K562 (cell line): ENCODE measurements around the gene SLC12A9. TPM values are rescaled to one million over a fixed set of nuclear protein-coding genes. Genes with fewer than 3 reads are reported as not detected.
"Not testable (repeated sequence)": the region's sequence is repeated elsewhere in the genome, so short reads cannot be mapped to it uniquely, and the experiment has no call there.

ENCODE experiments used
- ATAC-seq: fragments of 200-7000 bp; cut with Tn5 transposase; 3 replicates; pipeline ENCODE4 v1.9.1; 2020; ENCODE audit warnings: moderate library complexity
- BruUV-seq: library from RNA; stranded (reverse); fragments of 400-500 nt; replicated peaks from 2 replicates; lab custom pipeline; 2021; lab: Mats Ljungman, UMichigan
- CTCF ChIA-PET: fragments of 300-600 bp; formaldehyde crosslinking; extraction: SDS; loops from one replicate; lab custom pipeline; 2021; ENCODE audit warnings: low intra/inter-chr PET ratio; lab: Yijun Ruan, JAX
- POLR2A ChIA-PET: fragments of 300-600, 350-650 bp; sonication (Branson Sonifier 250); formaldehyde crosslinking; extraction: SDS; loops from one replicate; lab custom pipeline; 2021; ENCODE audit warnings: antibody characterized with exemption, inconsistent platforms; lab: Yijun Ruan, JAX
- DNase-seq, 4 experiments: peaks; one replicate each; pipeline versions ENCODE4 v3.0.0 to v3.0.0-alpha.2; 2011 to 2018; ENCODE audit warnings: low spot score in 3 of 4, mixed read lengths in 3 of 4; ENCODE audit errors: extremely low read depth in 1 of 4
- FAIRE-seq: peaks from 2 replicates; lab custom pipeline; 2011; peaks lifted over from hg19 to GRCh38; lab: Jason Lieb, UNC
- H2AFZ ChIP-seq: 2 replicates; pipeline ENCODE4 v1.6.0; 2011; ENCODE audit warnings: low read depth, low read length, control low read depth, inconsistent platforms
- H3K27ac ChIP-seq: fragments of 200-600 bp; 3 replicates; pipeline ENCODE4 v1.8.0; 2011; ENCODE audit warnings: low read depth, mild to moderate bottlenecking, control low read depth, inconsistent platforms, low read length, moderate library complexity, mixed read lengths; ENCODE audit errors: extremely low read depth
- H3K27me3 ChIP-seq, 2 experiments: fragments of 300-600 bp in 1 of 2; 2 replicates in 1 of 2; 3 replicates in 1 of 2; pipeline versions ENCODE4 v1.6.0 to v1.8.0; 2011; ENCODE audit warnings: inconsistent platforms in 2 of 2, low read length in 2 of 2, mild to moderate bottlenecking in 1 of 2, mixed read lengths in 1 of 2, moderate library complexity in 1 of 2; ENCODE audit not compliant: control insufficient read depth in 2 of 2, insufficient read depth in 2 of 2
- H3K36me3 ChIP-seq: fragments of 300-600 bp; 3 replicates; pipeline ENCODE4 v1.8.0; 2011; ENCODE audit warnings: mild to moderate bottlenecking, low read length, inconsistent platforms; ENCODE audit not compliant: control insufficient read depth, insufficient read depth
- H3K4me1 ChIP-seq, 2 experiments: fragments of 200-600 bp in 1 of 2; replicated peaks in 1 of 2; 2 replicates in 1 of 2; 3 replicates in 1 of 2; pipeline versions ENCODE4 v1.5.1 to v1.8.0; 2011; ENCODE audit warnings: inconsistent platforms in 2 of 2, low read length in 2 of 2, mild to moderate bottlenecking in 1 of 2, mixed read lengths in 1 of 2, moderate library complexity in 1 of 2; ENCODE audit not compliant: control insufficient read depth in 2 of 2, insufficient read depth in 2 of 2
- H3K4me2 ChIP-seq: 2 replicates; pipeline ENCODE4 v1.6.1; 2011; ENCODE audit warnings: low read length, control low read depth, inconsistent platforms, mixed read lengths; ENCODE audit not compliant: insufficient read depth
- H3K4me3 ChIP-seq: fragments of 200-600 bp; sonication (generic), shearing (Covaris generic); 2 replicates; pipeline ENCODE4 v1.5.1; 2016; ENCODE audit warnings: control low read depth, inconsistent platforms
- H3K79me2 ChIP-seq: fragments of 200-600 bp; 3 replicates; pipeline ENCODE4 v1.8.0; 2011; ENCODE audit warnings: low read length, inconsistent platforms; ENCODE audit not compliant: control insufficient read depth, insufficient read depth
- H3K9ac ChIP-seq, 2 experiments: 2 replicates each; pipeline versions ENCODE4 v1.6.0 to v1.6.1; 2011; ENCODE audit warnings: low read depth in 2 of 2, low read length in 2 of 2, control low read depth in 1 of 2, inconsistent platforms in 1 of 2, mild to moderate bottlenecking in 1 of 2, mixed read lengths in 1 of 2; ENCODE audit not compliant: insufficient read depth in 1 of 2
- H3K9me1 ChIP-seq: one replicate; pipeline ENCODE4 v1.6.0; 2011; ENCODE audit warnings: inconsistent platforms, mild to moderate bottlenecking, low read length, moderate library complexity; ENCODE audit not compliant: control insufficient read depth, insufficient read depth
- H3K9me3 ChIP-seq: replicated peaks from 2 replicates; pipeline ENCODE4 v1.5.1; 2011; ENCODE audit warnings: low read depth, low read length, inconsistent platforms; ENCODE audit not compliant: control insufficient read depth, insufficient read depth
- H4K20me1 ChIP-seq: replicated peaks from 2 replicates; pipeline ENCODE4 v1.6.1; 2011; ENCODE audit warnings: low read length, inconsistent platforms, mixed read lengths; ENCODE audit not compliant: control insufficient read depth, insufficient read depth
- ZNF121 ChIP-seq: sonication (generic); formaldehyde crosslinking; conservative IDR thresholded peaks from 2 replicates; pipeline ENCODE4 v1.8.0; 2022; ENCODE audit warnings: missing genetic modification reagents
- ZNF239 ChIP-seq: fragments of 250-450 bp; sonication (Bioruptor Pico); IDR thresholded peaks from 2 replicates; pipeline ENCODE4 v1.4.0; 2020; ENCODE audit warnings: mild to moderate bottlenecking
- WGBS: fragments of 100-300 bp; shearing (Covaris generic); methylation state at CpG from one replicate; pipeline ENCODE4 v1.1.6; 2016; ENCODE audit warnings: low coverage, mixed read lengths; ENCODE audit not compliant: insufficient coverage; ENCODE audit errors: missing lambda C conversion rate; 5-methylcytosine and 5-hydroxymethylcytosine counted together
- in situ Hi-C: fragments of 300-500 bp; cut with MboI; formaldehyde crosslinking; loops from 4 replicates; pipeline ENCODE4 v1.15.0; 2018; ENCODE audit warnings: inconsistent platforms, mixed read lengths
- intact Hi-C: fragments of 100-400 bp; cut with micrococcal nuclease; formaldehyde crosslinking; loops from 2 replicates; pipeline ENCODE4 v1.14.2; 2022
- polyA plus RNA-seq, 8 experiments: library from polyadenylated mRNA; depleted of rRNA in 4 of 8; stranded (reverse) in 5 of 8; unstranded in 3 of 8; fragments of >200 nt; fragmentation: Nextera tagmentation in 2 of 8; fragmentation: Illumina TruSeq in 1 of 8; extraction: Ambion mirVana in 2 of 8; extraction: Trizol in 1 of 8; gene quantifications; 2 replicates each; pipeline versions ENCODE4 v1.2.1 to v1.2.3, GENCODE V29; 2011 to 2014; ENCODE audit warnings: inconsistent platforms in 1 of 8, missing spikeins in 1 of 8
- total RNA-seq, 7 experiments: library from RNA; depleted of rRNA in 6 of 7; stranded (reverse); fragments of >200 nt in 6 of 7; fragmentation: Illumina TruSeq in 2 of 7; extraction: Trizol in 2 of 7; gene quantifications; 2 replicates each; pipeline versions ENCODE4 v1.2.1 to v1.2.3, GENCODE V29; 2011 to 2021; ENCODE audit warnings: low replicate concordance in 1 of 7

The SLC12A9 gene
- total and polyA plus RNA-seq, 9 of the 15 experiments (the other 6 are each of a cell fraction or from before 2014, with no cell fraction given), result 0.06 to 20.2 (median 10.7) TPM

DNA sequence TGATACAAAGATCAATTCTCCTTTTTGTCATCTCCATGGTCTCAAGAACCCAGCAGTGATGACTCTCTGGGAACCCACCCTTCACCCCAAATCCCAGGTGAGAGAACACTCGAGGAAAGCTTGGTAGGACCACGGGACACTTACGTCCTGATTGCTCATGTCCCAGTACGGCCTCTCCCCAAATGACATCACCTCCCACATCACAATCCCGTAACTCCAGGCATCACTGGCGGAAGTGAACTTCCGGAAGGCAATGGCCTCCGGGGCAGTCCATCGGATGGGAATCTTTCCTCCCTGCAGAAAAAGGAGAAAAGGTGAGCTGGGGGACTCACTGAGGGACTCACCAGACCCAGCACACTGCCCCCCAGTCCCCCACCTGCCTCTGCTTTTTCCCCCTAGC is 46.2 kb upstream of the SLC12A9 start:
- no TSS peak for BruUV-seq
- FAIRE-seq (no peak), ATAC-seq (no peak), DNase-seq (peak in 1 of 4 experiments; percentile 7)
- peaks cover 34 to 44% of the 10 kb centered on the region in 2 experiments for H3K4me1 ChIP-seq
- H3K9ac ChIP-seq, result no peak overlapping the region; a peak in 1 of 4 replicates
- H3K9me3 ChIP-seq, result no peaks in the 10 kb centered on the region
- ChIA-PET CTCF (no interaction called here), POLR2A (interaction anchor here (0.8 to 1.8 kb wide), 6 partner anchors 9 to 46 kb away, joined by 3 to 6 read pairs (median 4); partner anchors contain the start of gene SLC12A9)
- H2AFZ ChIP-seq, result no peak overlapping the region
- no peak overlapping the region for H3K4me3 ChIP-seq
- H3K9me1 ChIP-seq, result no peaks in the 10 kb centered on the region
- TF ChIP-seq ZNF239 (CRISPR knock-in tag), result no peak
- H3K36me3 ChIP-seq, result peaks cover 85% of the 10 kb centered on the region
- H3K79me2 ChIP-seq, result no peaks in the 10 kb centered on the region
- no peaks in the 10 kb centered on the region for H4K20me1 ChIP-seq
- no peaks in the 10 kb centered on the region for H3K27me3 ChIP-seq
- WGBS, result 90% methylated on average over 9 of the region's 9 CpGs
- no peak overlapping the region for H3K4me2 ChIP-seq
- intact Hi-C loops, result no loop called here
- H3K27ac ChIP-seq, result no peak overlapping the region
- in situ Hi-C loops, result no loop called here

DNA sequence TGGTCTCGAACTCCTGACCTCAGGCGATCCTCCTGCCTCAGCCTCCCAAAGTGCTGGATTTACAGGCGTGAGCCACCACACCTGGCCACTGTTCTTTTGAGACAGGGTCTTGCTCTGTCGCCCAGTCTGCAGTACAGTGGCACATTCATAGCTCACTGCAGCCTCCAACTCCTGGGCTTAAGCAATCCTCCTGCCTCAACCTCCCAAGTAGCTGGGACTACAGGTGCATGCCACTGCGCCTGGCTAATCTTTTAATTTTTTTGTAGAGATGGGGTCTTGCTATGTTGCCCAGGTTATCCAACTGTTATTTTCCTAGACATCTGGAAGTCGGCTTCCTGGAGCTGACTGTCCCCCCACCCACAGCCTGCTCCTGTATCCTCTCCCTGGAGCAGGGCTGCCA is 45.6 kb upstream of the SLC12A9 start:
- H3K79me2 ChIP-seq, CTCF ChIA-PET, ATAC-seq, BruUV-seq, DNase-seq, H2AFZ ChIP-seq, H3K27ac ChIP-seq, H3K9me1 ChIP-seq, H4K20me1 ChIP-seq, in situ Hi-C loops, H3K9me3 ChIP-seq, H3K9ac ChIP-seq, intact Hi-C loops, H3K4me3 ChIP-seq, H3K4me2 ChIP-seq, FAIRE-seq, H3K27me3 ChIP-seq: not testable (repeated sequence)
- 98% methylated on average over 6 of the region's 6 CpGs for WGBS
- H3K36me3 ChIP-seq, result peaks cover 89% of the 10 kb centered on the region
- TF ChIP-seq ZNF121, result peak; percentile 93
- POLR2A ChIA-PET, result interaction anchor here (0.6 to 1.8 kb wide), 4 partner anchors 9 to 45 kb away, joined by 3 to 6 read pairs (median 4); partner anchors contain the start of gene SLC12A9
- H3K4me1 ChIP-seq, result peaks cover 28 to 38% of the 10 kb centered on the region in 2 experiments
